HUES48 (cell line): ENCODE data around the gene FAM210B.

ENCODE experiments used
- H3K27ac ChIP-seq: one replicate; pipeline ENCODE4 v1.7.0; 2013; ENCODE audit warnings: low read depth, low read length, inconsistent platforms
- H3K27me3 ChIP-seq: 2 replicates; pipeline ENCODE4 v1.6.1; 2013; ENCODE audit warnings: mild to moderate bottlenecking, low read length; ENCODE audit not compliant: control insufficient read depth, insufficient read depth
- H3K36me3 ChIP-seq: 2 replicates; pipeline ENCODE4 v1.6.1; 2013; ENCODE audit warnings: low read length; ENCODE audit not compliant: control insufficient read depth, insufficient read depth
- H3K4me1 ChIP-seq: 2 replicates; pipeline ENCODE4 v1.6.1; 2013; ENCODE audit warnings: mild to moderate bottlenecking, low read length; ENCODE audit not compliant: control insufficient read depth, insufficient read depth
- H3K4me3 ChIP-seq: 2 replicates; pipeline ENCODE4 v1.5.1; 2013; ENCODE audit warnings: mild to moderate bottlenecking, low read depth, low read length
- H3K9ac ChIP-seq: 2 replicates; pipeline ENCODE4 v1.6.1; 2013; ENCODE audit warnings: mild to moderate bottlenecking, low read depth, low read length, moderate library complexity
- H3K9me3 ChIP-seq: 2 replicates; pipeline ENCODE4 v1.6.1; 2013; ENCODE audit warnings: low read length; ENCODE audit not compliant: control insufficient read depth, insufficient read depth

Gene FAM210B

DNA sequence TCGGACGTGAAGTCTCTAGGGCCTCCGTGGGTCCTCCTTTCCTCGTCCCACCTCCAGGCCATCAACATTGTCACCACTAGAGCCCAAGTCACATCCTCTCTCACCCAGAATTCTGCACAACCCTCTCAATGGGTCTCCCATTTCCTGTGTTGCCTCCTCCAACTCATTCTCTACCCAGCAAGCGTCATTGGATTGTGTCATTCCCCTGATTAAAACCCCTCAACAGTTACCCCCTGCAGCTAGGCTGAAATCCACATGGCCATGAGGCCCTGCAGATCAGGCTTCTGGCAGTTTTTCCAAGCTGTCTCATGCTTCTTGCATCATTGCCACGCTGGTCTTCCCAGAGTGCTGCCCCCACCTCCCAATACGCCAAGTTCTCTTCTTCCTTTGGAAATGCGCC is 12.9 kb upstream of the FAM210B start:
- Histone ChIP-seq H3K4me3 (no peak overlapping the region), H3K9ac (no peak overlapping the region), H3K27me3 (peaks cover 80% of the 10 kb centered on the region), H3K27ac (no peak overlapping the region), H3K4me1 (peaks cover 12% of the 10 kb centered on the region), H3K9me3 (no peaks in the 10 kb centered on the region), H3K36me3 (no peaks in the 10 kb centered on the region)

DNA sequence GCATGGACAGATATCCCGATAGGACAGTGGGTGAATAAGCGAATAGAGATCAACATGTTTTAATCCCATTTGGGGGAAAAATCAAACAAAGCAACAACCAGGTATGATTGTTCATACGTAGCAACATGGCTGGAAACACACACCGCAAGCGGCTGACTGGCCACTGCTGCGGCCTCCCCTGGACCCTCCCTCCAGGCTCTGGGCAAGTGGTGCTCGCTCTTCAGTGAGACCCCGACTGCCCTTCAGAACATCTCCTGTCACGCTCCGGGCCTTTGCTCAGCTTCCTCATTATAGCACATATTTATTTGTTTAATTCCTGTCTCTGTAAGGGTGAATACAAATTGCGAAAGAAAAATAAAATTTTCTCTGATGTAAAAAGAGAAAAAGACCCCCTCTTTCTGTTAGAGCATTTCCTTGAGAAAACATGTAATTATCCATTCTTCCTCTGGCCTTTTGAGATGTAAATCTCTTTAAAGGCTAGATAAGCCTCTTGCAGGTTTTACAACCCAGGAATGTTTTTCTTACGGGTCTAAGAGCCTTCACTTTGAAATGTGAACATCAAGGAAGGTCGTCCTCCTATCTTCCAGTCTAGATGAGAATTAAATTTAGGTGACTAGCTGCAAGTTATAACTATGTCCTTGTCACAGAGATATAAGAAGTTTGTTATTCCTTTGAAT is 11.0 kb upstream of the FAM210B start:
- Histone ChIP-seq H3K27me3 (peaks cover 75% of the 10 kb centered on the region), H3K9me3 (no peaks in the 10 kb centered on the region), H3K27ac (peak overlapping the region; percentile 78), H3K9ac (no peak overlapping the region), H3K4me3 (peak overlapping the region; percentile 24), H3K4me1 (peaks cover 12% of the 10 kb centered on the region), H3K36me3 (no peaks in the 10 kb centered on the region)

DNA sequence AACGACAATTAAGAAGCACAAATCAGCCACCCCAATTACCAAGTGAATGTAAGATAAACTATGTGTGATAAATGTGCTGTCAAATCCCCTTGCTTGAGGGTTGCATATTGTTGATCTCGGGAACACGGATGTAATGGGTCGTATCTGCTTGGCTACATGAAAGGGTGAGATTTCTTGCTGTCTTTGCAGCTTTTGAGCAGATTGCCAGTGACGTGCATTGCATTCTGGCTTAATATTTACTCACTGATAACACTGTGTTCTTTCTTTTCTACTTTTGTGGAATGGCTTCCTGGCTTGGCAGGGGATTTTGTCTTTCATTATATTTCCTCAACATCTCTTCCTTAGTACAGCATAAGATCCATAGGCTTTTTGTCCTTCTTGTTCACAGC is 10.5 kb upstream of the FAM210B start:
- H3K9ac ChIP-seq = no peak overlapping the region
- peaks cover 70% of the 10 kb centered on the region for H3K27me3 ChIP-seq
- H3K4me1 ChIP-seq = peaks cover 12% of the 10 kb centered on the region
- no peaks in the 10 kb centered on the region for H3K36me3 ChIP-seq
- H3K27ac ChIP-seq = peak overlapping the region; percentile 78
- no peaks in the 10 kb centered on the region for H3K9me3 ChIP-seq
- peak overlapping the region; percentile 24 for H3K4me3 ChIP-seq

DNA sequence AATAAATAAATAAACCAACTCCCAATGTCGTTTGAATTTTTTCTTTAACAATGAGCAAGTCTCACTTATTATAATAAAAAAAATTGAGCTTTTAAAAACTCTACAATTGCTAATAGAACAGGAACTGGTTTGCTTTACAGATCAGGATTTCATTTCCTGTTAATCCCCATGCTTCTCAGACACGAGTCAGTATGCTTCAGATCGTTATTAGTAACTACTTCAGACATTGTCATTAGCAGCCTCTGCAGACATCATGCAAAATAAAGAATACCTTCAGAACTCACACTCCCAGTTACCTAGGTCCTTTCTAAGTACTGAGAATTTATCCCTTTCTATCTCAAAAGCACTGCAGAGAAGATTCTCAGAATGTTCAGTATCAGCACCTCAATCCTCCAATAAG is 10.0 kb upstream of the FAM210B start:
- Histone ChIP-seq H3K4me3 (no peak overlapping the region), H3K4me1 (peaks cover 12% of the 10 kb centered on the region), H3K36me3 (no peaks in the 10 kb centered on the region), H3K27me3 (peaks cover 65% of the 10 kb centered on the region), H3K9me3 (no peaks in the 10 kb centered on the region), H3K27ac (peak overlapping the region; percentile 78), H3K9ac (no peak overlapping the region)

DNA sequence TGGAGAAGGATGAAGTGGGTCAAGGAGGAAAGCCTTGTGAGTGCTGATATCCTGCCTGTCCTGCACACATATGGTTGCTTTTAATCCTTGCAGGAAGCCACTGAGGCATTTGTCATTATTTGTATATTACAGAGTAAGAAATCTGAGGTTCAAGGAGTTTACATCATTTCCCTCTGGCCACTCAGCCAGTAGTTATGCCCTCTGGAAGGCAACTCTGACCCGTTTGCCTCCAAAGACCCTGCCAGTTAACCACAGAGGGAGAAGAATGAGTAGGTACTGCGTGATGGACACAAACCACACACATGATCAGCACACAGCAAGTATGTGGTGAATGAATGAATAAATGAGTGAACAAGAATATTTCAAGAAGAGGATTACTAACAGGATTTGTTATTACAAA is 7.9 kb upstream of the FAM210B start:
- no peak overlapping the region for H3K27ac ChIP-seq
- H3K9ac ChIP-seq = no peak overlapping the region
- H3K9me3 ChIP-seq = no peaks in the 10 kb centered on the region
- peaks cover 12% of the 10 kb centered on the region for H3K4me1 ChIP-seq
- no peaks in the 10 kb centered on the region for H3K36me3 ChIP-seq
- H3K27me3 ChIP-seq = peaks cover 46% of the 10 kb centered on the region
- H3K4me3 ChIP-seq = no peak overlapping the region

DNA sequence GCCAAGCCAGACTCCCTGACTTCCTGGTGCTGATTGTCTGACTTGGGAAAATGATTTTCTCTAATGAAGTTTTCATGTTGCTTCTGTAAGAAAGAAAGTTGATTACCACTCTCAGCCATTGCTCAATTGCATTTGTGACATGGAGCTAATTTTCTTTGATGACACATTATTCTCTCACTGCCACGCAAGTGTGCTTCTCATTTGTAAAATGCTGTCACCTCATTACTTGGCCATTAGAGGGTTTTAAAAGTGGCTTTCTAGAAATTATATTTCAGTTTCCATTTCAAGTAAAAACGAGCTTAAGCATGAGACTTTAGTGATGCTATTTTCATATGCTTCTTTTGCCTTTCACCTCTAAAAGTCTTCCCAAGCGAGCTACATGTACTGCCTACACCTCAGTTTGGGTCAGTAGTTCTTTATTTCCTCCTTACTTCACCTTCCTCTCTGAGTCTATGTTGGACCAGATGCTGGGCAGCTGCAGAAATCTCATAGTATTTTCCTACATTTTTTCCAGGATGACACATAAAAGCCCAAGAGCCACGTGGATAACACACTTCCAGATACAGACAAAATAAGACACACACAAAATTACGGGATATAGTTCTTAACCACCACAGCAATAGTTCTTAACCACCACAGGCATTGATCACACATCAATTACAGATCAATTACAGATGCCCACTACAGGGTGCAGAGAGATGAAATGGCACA is 6.3 kb upstream of the FAM210B start:
- Histone ChIP-seq H3K9me3 (no peaks in the 10 kb centered on the region), H3K4me1 (peaks cover 12% of the 10 kb centered on the region), H3K4me3 (no peak overlapping the region), H3K9ac (no peak overlapping the region), H3K36me3 (no peaks in the 10 kb centered on the region), H3K27me3 (peaks cover 32% of the 10 kb centered on the region), H3K27ac (no peak overlapping the region)

DNA sequence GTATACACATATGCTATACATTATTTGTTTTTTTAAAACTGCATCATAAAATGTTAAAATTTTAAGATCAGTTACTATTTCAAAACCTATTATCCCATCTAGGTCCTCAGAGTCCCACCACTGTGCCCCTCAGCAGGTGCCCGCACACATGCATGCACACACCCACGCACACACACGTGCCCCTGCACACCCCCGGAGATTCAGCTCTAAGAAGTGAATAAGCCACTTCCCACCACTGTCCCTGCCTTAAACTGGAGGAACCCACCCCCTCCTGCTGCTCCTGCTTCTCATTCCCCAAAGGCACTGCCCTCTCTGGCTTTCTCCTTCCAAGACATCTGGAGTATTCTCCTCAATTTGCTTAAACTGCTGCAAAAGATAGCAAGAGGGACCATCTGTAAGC is 5.4 kb upstream of the FAM210B start:
- Histone ChIP-seq H3K9ac (no peak overlapping the region), H3K36me3 (no peaks in the 10 kb centered on the region), H3K9me3 (no peaks in the 10 kb centered on the region), H3K27ac (no peak overlapping the region), H3K27me3 (peaks cover 24% of the 10 kb centered on the region), H3K4me3 (no peak overlapping the region), H3K4me1 (peaks cover 8% of the 10 kb centered on the region)

DNA sequence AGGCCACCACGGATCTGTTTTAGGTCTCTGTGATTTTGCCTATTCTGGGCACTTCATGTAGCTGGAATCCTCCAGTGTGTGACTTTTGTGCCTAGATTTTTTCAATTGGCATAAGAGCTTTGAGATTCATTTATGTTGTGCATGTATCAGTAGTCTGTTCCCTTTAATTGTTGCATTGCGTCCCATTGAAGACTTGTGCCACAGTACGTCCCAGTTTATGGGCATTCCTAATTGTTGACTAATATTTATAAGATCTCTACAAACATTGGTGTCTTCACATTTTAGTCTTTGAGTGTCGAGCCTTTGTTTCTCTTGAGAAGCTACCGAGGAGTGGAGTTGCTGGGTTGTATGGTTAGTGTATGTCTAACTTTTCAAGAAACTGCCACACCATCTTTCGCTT is 704 bp upstream of the FAM210B start:
- H3K27me3 ChIP-seq = peaks cover 5% of the 10 kb centered on the region; the same call in 1 of the 2 replicates
- H3K9me3 ChIP-seq = no peaks in the 10 kb centered on the region
- peak overlapping the region; percentile 45; the same call in 1 of the 2 replicates for H3K4me3 ChIP-seq
- peaks cover 14% of the 10 kb centered on the region; the same call in 1 of the 2 replicates for H3K4me1 ChIP-seq
- H3K9ac ChIP-seq = no peak overlapping the region
- H3K36me3 ChIP-seq = no peaks in the 10 kb centered on the region
- no peak overlapping the region for H3K27ac ChIP-seq

DNA sequence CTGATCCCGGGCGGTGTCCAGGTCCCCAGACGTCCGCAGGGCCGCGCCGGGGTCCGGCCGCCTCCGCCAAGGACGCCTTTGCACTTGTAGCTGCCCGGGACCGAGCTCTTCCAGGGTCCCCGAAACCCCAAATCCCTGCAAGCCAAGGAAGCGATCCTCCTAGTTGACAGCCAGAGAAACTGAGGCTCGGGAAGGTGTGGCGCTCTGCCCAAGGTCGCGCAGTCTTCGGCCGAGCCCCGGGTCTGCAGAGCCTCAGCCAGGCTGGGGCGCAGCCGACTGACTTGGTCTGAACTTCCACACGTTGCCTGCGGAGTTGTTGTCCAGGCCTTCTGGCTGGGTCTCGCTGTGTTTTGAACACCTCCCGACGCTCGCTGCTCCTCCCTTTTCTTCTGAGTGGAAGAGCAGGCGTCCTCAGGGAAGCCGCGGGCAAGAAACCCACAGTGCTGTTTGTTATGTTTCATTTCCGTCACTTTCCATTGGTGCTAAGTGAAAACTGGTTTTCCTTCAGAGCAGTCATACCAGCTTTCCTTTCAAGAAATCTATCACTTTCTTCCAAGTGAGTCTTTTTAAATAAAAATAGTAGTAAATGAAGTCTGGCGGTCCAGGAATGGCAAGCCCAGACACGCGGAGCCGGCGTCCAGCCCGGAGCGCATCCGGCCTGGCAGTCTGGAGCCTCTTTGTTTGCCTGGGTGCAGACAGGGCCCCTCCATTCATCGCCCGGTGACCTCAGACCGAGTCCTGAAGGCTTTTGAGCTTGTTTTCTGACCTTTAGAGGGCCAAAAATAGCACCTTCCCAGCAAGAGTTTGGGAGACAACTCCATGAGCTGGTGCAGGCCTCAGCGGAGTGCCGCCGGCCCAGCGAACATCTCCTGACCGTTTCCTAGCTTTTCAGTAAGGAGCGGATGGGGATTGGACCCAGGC is 698 bp downstream of the FAM210B start:
- Histone ChIP-seq H3K4me1 (peaks cover 14% of the 10 kb centered on the region; the same call in 1 of the 2 replicates), H3K9ac (no peak overlapping the region), H3K27me3 (peaks cover 5% of the 10 kb centered on the region; the same call in 1 of the 2 replicates), H3K9me3 (no peaks in the 10 kb centered on the region), H3K27ac (no peak overlapping the region), H3K4me3 (peak overlapping the region; percentile 72), H3K36me3 (no peaks in the 10 kb centered on the region)

DNA sequence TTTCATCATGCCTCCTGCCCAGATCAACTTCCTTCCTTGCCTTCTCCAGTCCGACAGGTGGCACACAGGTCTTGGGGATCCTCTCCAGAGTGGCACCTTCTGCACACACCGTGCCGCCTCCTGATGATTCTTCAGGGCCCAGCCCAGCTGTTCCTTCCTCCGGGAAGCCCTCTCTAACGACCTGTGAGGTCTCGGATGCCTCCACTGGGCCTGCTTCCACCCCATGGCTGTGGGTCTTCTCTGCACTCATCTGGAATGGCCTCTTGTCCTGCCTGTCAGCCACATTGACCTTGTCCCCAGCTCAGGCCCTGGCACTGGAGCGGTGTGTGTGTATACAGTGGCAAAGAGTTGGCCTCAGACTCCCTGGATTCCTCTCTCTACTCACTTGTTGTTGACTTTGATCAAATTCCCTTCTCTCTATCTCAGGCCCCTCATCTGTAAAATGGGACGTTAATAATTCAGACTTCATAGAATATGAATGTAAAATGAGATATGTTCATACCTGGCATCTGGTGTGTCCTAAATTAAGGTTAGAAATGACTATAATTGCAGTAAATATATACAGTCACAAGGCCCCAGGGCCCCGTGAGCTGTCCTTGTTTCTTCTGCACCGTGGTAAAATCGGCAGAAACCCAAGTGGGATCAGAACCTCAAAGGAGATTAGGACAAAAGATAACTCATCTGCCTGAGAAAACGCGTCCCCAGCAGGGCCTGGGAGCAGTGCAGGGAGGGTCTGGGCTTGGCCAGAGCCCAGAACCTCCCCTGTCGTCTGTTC is 1.5 kb downstream of the FAM210B start:
- Histone ChIP-seq H3K27me3 (peaks cover 5% of the 10 kb centered on the region; the same call in 1 of the 2 replicates), H3K36me3 (no peaks in the 10 kb centered on the region), H3K4me3 (peak overlapping the region; percentile 72; the same call in 1 of the 2 replicates), H3K9ac (no peak overlapping the region), H3K27ac (no peak overlapping the region), H3K9me3 (no peaks in the 10 kb centered on the region), H3K4me1 (peaks cover 14% of the 10 kb centered on the region; the same call in 1 of the 2 replicates)
